HepG2 (cell line): ENCODE measurements around the gene USP36. TPM values are rescaled to one million over a fixed set of nuclear protein-coding genes. Genes with fewer than 3 reads are reported as not detected.

ENCODE experiments used
- ARID5B ChIP-seq: IDR thresholded peaks from 2 replicates; pipeline ENCODE4 v1.4.0; 2020; ENCODE audit warnings: mild to moderate bottlenecking, missing genetic modification reagents
- ATF1 ChIP-seq: IDR thresholded peaks from 2 replicates; pipeline ENCODE4 v1.6.1; 2016; ENCODE audit warnings: mild to moderate bottlenecking, control low read depth
- FOXA3 ChIP-seq: IDR thresholded peaks from 2 replicates; pipeline ENCODE4 v1.6.1; 2016; ENCODE audit warnings: missing genetic modification reagents, missing compliant biosample characterization
- GATA4 ChIP-seq: sonication (generic); IDR thresholded peaks from 2 replicates; pipeline ENCODE4 v1.6.1; 2016; ENCODE audit warnings: antibody characterized with exemption, low read depth, borderline replicate concordance
- HOXA7 ChIP-seq: sonication (generic); formaldehyde crosslinking; IDR thresholded peaks from 2 replicates; pipeline ENCODE4 v1.8.1; 2022; ENCODE audit warnings: mild to moderate bottlenecking, missing genetic modification reagents, moderate library complexity
- IRF1 ChIP-seq: sonication (generic); formaldehyde crosslinking; IDR thresholded peaks from 2 replicates; pipeline ENCODE4 v1.4.0; 2020; ENCODE audit warnings: low read depth, mild to moderate bottlenecking, missing genetic modification reagents
- KLF12 ChIP-seq: sonication (generic); formaldehyde crosslinking; IDR thresholded peaks from 2 replicates; pipeline ENCODE4 v1.4.0; 2020; ENCODE audit warnings: missing genetic modification reagents, borderline replicate concordance
- PATZ1 ChIP-seq: sonication (generic); formaldehyde crosslinking; IDR thresholded peaks from 2 replicates; pipeline ENCODE4 v1.4.0; 2020; ENCODE audit warnings: missing genetic modification reagents
- TFE3 ChIP-seq: IDR thresholded peaks from 2 replicates; pipeline ENCODE4 v1.6.1; 2016
- ZBTB21 ChIP-seq: sonication (generic); formaldehyde crosslinking; IDR thresholded peaks from 2 replicates; pipeline ENCODE4 v1.4.0; 2020; ENCODE audit warnings: missing genetic modification reagents
- ZBTB33 ChIP-seq: sonication (generic); formaldehyde crosslinking; IDR thresholded peaks from 2 replicates; pipeline ENCODE4 v1.4.0; 2020; ENCODE audit warnings: missing genetic modification reagents
- ZBTB4 ChIP-seq: sonication (generic); formaldehyde crosslinking; IDR thresholded peaks from 2 replicates; pipeline ENCODE4 v1.4.0; 2020; ENCODE audit warnings: missing genetic modification reagents, mild to moderate bottlenecking, borderline replicate concordance
- ZNF333 ChIP-seq: sonication (generic); formaldehyde crosslinking; IDR thresholded peaks from 2 replicates; pipeline ENCODE4 v1.4.0; 2020; ENCODE audit warnings: mild to moderate bottlenecking, missing genetic modification reagents, borderline replicate concordance
- ZNF670 ChIP-seq: sonication (generic); formaldehyde crosslinking; IDR thresholded peaks from 2 replicates; pipeline ENCODE4 v1.8.0; 2022; ENCODE audit warnings: mild to moderate bottlenecking, missing genetic modification reagents, borderline replicate concordance
- ZNF816 ChIP-seq: sonication (generic); formaldehyde crosslinking; IDR thresholded peaks from 2 replicates; pipeline ENCODE4 v1.8.0; 2022; ENCODE audit warnings: missing genetic modification reagents, mild to moderate bottlenecking, borderline replicate concordance
- polyA plus RNA-seq, 8 experiments: library from polyadenylated mRNA; depleted of rRNA in 3 of 8; stranded (reverse) in 7 of 8; unstranded in 1 of 8; fragments of >200 nt; fragmentation: Illumina TruSeq in 4 of 8; extraction: Trizol in 4 of 8; gene quantifications; 2 replicates each; pipeline versions ENCODE4 v1.2.1 to v1.2.3, GENCODE V29; 2011 to 2016; ENCODE audit warnings: low read depth in 4 of 8, missing spikeins in 1 of 8, mixed read lengths in 1 of 8; ENCODE audit not compliant: insufficient read depth in 1 of 8
- total RNA-seq, 5 experiments: library from RNA; depleted of rRNA; stranded (reverse); fragments of >200 nt; fragmentation: Illumina TruSeq; extraction: Trizol; gene quantifications; 2 replicates each; pipeline ENCODE4 v1.2.3, GENCODE V29; 2016; ENCODE audit warnings: low read depth in 1 of 5

Gene USP36
- total and polyA plus RNA-seq, 2 of the 13 experiments (the other 11 are each of a cell fraction or from before 2014, with no cell fraction given), result 29.6 to 45.9 TPM

- TF ChIP-seq ZNF333 (CRISPR knock-in tag) (no peak), KLF12 (no peak), ARID5B (peak; percentile 50; the same call in 1 of the 2 replicates), ZBTB21 (CRISPR knock-in tag) (no peak), PATZ1 (peak; percentile 65), TFE3 (CRISPR knock-in tag) (no peak), ZNF816 (no peak), ZNF670 (no peak), IRF1 (CRISPR knock-in tag) (no peak), ATF1 (CRISPR knock-in tag) (no peak), GATA4 (no peak), HOXA7 (CRISPR knock-in tag) (no peak), FOXA3 (CRISPR knock-in tag) (peak; percentile 20; the same call in 1 of the 2 replicates), ZBTB4 (0 out of 2 replicates have a peak, but pooled peaks have one; percentile 82), ZBTB33 (CRISPR knock-in tag) (0 out of 2 replicates have a peak, but pooled peaks have one; percentile 4)
Measured at GRCh38 chr17:78883089-78883532, 42.5 kb upstream of the USP36 start (continued).
